Measurements from ENCODE around the gene GLRX5.

DNA sequence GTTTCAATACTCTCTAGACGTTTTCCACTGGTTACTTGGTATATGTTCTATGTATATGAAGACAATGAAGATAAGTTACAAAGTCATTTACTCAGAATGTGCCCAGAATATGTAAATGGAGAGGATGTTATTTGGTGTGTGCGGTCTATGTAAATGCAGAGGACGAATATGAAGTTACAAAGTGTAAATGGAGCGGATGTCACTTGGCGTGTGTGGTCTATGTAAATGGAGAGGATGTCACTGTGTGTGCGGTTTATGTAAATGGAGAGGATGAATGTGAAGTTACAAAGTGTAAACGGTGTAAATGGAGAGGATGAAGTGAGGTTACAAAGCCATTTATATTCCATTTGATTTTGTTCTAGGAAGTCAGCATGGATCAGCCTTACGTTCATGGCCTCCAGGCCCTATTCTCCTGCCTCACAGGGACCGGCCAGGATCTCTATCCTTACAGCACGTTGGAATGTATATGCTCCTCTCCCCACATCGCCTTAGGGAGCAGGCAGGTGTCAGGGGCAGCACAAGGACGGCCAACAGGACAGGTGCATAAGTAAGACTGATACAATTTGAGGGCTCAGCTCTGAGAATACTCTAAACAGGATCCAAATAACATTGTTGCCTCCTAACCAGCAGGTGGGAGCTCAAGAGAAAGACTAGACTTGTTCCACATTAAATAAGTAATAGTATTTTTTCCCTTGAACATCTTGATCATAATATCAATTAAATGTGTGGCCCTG is 42.4 kb downstream of the GLRX5 start:
- no peak for TF ChIP-seq ZFX (IDR thresholded peaks at IDR 0.05)
- TF ChIP-seq, protein P1, sequence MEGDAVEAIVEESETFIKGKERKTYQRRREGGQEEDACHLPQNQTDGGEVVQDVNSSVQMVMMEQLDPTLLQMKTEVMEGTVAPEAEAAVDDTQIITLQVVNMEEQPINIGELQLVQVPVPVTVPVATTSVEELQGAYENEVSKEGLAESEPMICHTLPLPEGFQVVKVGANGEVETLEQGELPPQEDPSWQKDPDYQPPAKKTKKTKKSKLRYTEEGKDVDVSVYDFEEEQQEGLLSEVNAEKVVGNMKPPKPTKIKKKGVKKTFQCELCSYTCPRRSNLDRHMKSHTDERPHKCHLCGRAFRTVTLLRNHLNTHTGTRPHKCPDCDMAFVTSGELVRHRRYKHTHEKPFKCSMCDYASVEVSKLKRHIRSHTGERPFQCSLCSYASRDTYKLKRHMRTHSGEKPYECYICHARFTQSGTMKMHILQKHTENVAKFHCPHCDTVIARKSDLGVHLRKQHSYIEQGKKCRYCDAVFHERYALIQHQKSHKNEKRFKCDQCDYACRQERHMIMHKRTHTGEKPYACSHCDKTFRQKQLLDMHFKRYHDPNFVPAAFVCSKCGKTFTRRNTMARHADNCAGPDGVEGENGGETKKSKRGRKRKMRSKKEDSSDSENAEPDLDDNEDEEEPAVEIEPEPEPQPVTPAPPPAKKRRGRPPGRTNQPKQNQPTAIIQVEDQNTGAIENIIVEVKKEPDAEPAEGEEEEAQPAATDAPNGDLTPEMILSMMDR (conservative IDR thresholded peaks at IDR 0.05): no peak

Measured in C4-2B (cell line).